Mesendoderm (in vitro differentiated cells): ENCODE data around the gene EPHA2.
"Not testable (repeated sequence)": the region's sequence is repeated elsewhere in the genome, so short reads cannot be mapped to it uniquely, and the experiment has no call there.

Source experiments
- DNase-seq: peaks from one replicate; pipeline ENCODE4 v3.0.0; 2013
- H2AK5ac ChIP-seq: 2 replicates; pipeline ENCODE4 v1.6.1; 2013; ENCODE audit warnings: low read length, inconsistent platforms
- H2BK120ac ChIP-seq: 2 replicates; pipeline ENCODE4 v1.6.1; 2013; ENCODE audit warnings: low read depth, mild to moderate bottlenecking, low read length, moderate library complexity, mixed read lengths
- H2BK15ac ChIP-seq: replicated peaks from 2 replicates; pipeline ENCODE4 v1.6.1; 2013; ENCODE audit warnings: low read depth, mild to moderate bottlenecking, moderate library complexity
- H2BK5ac ChIP-seq: 2 replicates; pipeline ENCODE4 v1.6.1; 2013; ENCODE audit warnings: low read length, inconsistent platforms
- H3K18ac ChIP-seq: 2 replicates; pipeline ENCODE4 v1.6.1; 2013; ENCODE audit warnings: mild to moderate bottlenecking, low read length, mixed read lengths
- H3K23ac ChIP-seq: one replicate; pipeline ENCODE4 v1.6.1; 2013; ENCODE audit warnings: low read length
- H3K27ac ChIP-seq: 2 replicates; pipeline ENCODE4 v1.5.1; 2013; ENCODE audit warnings: low read depth, mild to moderate bottlenecking, inconsistent platforms, low read length, moderate library complexity
- H3K27me3 ChIP-seq: 2 replicates; pipeline ENCODE4 v1.6.1; 2013; ENCODE audit warnings: low read length, control low read depth, mild to moderate bottlenecking, inconsistent platforms; ENCODE audit not compliant: insufficient read depth, poor library complexity
- H3K36me3 ChIP-seq: 2 replicates; pipeline ENCODE4 v1.6.1; 2013; ENCODE audit warnings: low read length, inconsistent platforms; ENCODE audit not compliant: control insufficient read depth, insufficient read depth
- H3K4ac ChIP-seq: one replicate; pipeline ENCODE4 v1.6.1; 2013; ENCODE audit warnings: low read depth, mild to moderate bottlenecking, low read length, moderate library complexity
- H3K4me1 ChIP-seq: 2 replicates; pipeline ENCODE4 v1.6.1; 2013; ENCODE audit warnings: low read depth, low read length, inconsistent platforms; ENCODE audit not compliant: control insufficient read depth
- H3K4me2 ChIP-seq: 2 replicates; pipeline ENCODE4 v1.6.1; 2013; ENCODE audit warnings: low read length
- H3K4me3 ChIP-seq: 2 replicates; pipeline ENCODE4 v1.5.1; 2013; ENCODE audit warnings: mild to moderate bottlenecking, low read length
- H3K56ac ChIP-seq: one replicate; pipeline ENCODE4 v1.6.1; 2013; ENCODE audit warnings: low read length
- H3K79me1 ChIP-seq: 2 replicates; pipeline ENCODE4 v1.6.1; 2013; ENCODE audit warnings: low read length, inconsistent platforms
- H3K79me2 ChIP-seq: 2 replicates; pipeline ENCODE4 v1.6.1; 2013; ENCODE audit warnings: mild to moderate bottlenecking, low read length; ENCODE audit not compliant: control insufficient read depth, insufficient read depth
- H3K9ac ChIP-seq: 2 replicates; pipeline ENCODE4 v1.6.1; 2013; ENCODE audit warnings: low read length, inconsistent platforms
- H4K5ac ChIP-seq: one replicate; pipeline ENCODE4 v1.6.1; 2013; ENCODE audit warnings: low read length
- H4K8ac ChIP-seq: one replicate; pipeline ENCODE4 v1.6.1; 2013; ENCODE audit warnings: low read depth, mild to moderate bottlenecking, control low read depth, low read length, moderate library complexity
- WGBS: extraction: QIAGEN DNeasy Blood & Tissue Kit; methylation state at CpG from one replicate; pipeline ENCODE4 v1.1.7; 2013; ENCODE audit warnings: low lambda C conversion rate, missing lambda C conversion rate; ENCODE audit not compliant: insufficient coverage; ENCODE audit errors: extremely low coverage; 5-methylcytosine and 5-hydroxymethylcytosine counted together

Gene EPHA2

DNA sequence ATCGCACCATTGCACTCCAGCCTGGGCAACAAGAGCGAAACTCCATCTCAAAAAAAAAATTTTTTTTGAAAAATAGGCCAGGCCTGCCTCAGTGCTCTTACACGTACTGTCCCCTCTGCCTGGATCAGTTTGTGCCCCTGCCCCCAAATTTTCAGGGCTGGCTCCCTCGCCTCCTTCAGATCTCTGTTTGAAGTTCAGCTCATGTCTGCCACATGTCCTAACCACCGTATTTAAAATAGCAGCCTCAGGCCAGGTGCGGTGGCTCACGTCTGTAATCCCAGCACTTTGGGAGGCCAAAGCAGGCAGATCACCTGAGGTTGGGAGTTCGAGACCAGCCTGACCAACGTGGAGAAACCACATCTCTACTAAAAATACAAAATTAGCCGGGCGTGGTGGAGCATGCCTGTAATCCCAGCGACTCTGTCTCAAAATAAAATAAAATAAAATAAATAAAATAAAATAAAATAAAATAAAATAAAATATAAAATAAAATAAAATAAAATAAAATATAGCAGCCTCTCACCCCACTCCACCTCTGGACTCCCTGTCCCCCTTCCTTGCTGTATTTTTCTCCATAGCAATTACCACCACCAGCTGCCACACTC lies 7.8 kb upstream of the EPHA2 start:
- H2BK120ac ChIP-seq, H3K36me3 ChIP-seq, H4K8ac ChIP-seq, H3K4ac ChIP-seq, H2AK5ac ChIP-seq, H3K4me3 ChIP-seq, H4K5ac ChIP-seq, H3K9ac ChIP-seq, H2BK15ac ChIP-seq, H3K23ac ChIP-seq, H3K79me1 ChIP-seq, H3K79me2 ChIP-seq, H3K27me3 ChIP-seq, H3K4me2 ChIP-seq: not testable (repeated sequence)
- Histone ChIP-seq H3K4me1 (peaks cover 19% of the 10 kb centered on the region), H3K56ac (peak overlapping the region; percentile 44), H2BK5ac (peak overlapping the region; percentile 65), H3K27ac (peak overlapping the region; percentile 28), H3K18ac (peak overlapping the region; percentile 44)
- peak; percentile 62 for DNase-seq
- WGBS, result no CpG with 5 or more reads among the region's 12 CpGs

DNA sequence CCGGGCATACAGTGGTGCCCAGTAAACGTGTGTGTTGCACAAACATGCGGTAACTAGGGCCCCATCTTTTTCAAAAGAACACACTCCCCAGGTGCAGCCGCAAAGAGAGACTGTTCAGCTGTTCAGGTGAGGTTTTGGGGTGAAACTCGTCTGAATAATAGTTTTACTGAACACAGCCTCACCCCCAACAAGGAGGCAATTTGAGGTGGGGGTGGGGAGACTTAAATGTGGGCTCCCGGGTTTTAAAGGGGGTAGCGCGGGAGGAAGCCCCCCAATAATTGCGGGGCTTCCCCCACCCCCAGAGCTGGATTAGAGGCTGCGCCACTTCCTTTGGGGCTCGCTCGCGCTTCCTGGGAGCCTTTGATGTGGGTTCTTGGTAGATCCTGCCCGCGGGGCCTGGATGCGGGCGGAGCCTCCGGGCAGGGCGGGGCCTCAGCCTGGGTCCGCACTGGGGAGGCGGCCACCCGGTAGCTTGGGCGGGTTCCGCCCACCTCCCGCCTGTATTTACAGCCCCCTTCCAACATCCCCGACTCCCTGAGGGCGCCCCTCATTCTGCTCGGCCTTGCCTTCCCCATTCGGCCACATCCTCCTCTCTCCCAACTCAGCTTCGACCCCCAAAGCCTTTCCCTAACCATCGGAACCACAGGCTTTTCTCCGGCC lies 6.4 kb upstream of the EPHA2 start:
- peak overlapping the region; percentile 23 for H2BK120ac ChIP-seq
- peak overlapping the region; percentile 71 for H2AK5ac ChIP-seq
- H4K8ac ChIP-seq, result no peak overlapping the region
- WGBS, result no CpG with 5 or more reads among the region's 32 CpGs
- peaks cover 2% of the 10 kb centered on the region for H3K79me1 ChIP-seq
- peak overlapping the region; percentile 49 for H3K27ac ChIP-seq
- peak overlapping the region; percentile 81 for H3K18ac ChIP-seq
- H3K36me3 ChIP-seq, result no peaks in the 10 kb centered on the region
- H3K56ac ChIP-seq, result peak overlapping the region; percentile 87
- peak overlapping the region; percentile 54 for H3K4me2 ChIP-seq
- H3K23ac ChIP-seq, result peak overlapping the region; percentile 54
- H3K27me3 ChIP-seq, result no peaks in the 10 kb centered on the region
- H4K5ac ChIP-seq, result peak overlapping the region; percentile 86
- H3K4ac ChIP-seq, result peak overlapping the region; percentile 93
- H3K4me1 ChIP-seq, result peaks cover 17% of the 10 kb centered on the region
- peak; percentile 83 for DNase-seq
- no peak overlapping the region for H2BK15ac ChIP-seq
- H2BK5ac ChIP-seq, result peak overlapping the region; percentile 64
- H3K4me3 ChIP-seq, result no peak overlapping the region
- H3K9ac ChIP-seq, result peak overlapping the region; percentile 68
- H3K79me2 ChIP-seq, result no peaks in the 10 kb centered on the region

DNA sequence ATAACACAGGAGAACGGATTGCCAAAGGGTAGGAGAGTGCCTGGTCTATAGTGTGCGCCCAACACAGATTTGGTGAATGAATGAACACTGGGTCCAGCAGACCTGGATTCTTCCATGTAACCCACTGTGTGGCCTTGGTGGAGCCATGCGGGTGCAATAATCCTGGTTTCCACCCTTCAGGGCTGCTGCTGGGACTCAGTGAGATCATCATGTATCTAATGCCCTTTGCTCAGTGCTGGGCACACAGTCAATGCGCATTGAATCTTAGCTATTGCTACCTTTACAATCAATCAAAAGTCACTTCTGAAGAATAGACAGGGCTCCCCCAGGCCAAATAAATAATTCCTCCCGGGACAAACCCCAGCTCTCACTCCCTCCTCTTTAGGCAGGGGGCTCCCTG lies 5.8 kb upstream of the EPHA2 start:
- Histone ChIP-seq H2BK120ac (peak overlapping the region; percentile 23), H3K4me3 (no peak overlapping the region), H4K5ac (no peak overlapping the region), H3K27me3 (no peaks in the 10 kb centered on the region), H3K4me2 (no peak overlapping the region), H4K8ac (no peak overlapping the region), H3K79me2 (no peaks in the 10 kb centered on the region), H2BK15ac (no peak overlapping the region), H3K79me1 (peaks cover 4% of the 10 kb centered on the region), H2BK5ac (peak overlapping the region; percentile 6), H3K56ac (peak overlapping the region; percentile 87), H3K9ac (peak overlapping the region; percentile 44), H3K18ac (peak overlapping the region; percentile 81), H3K4me1 (peaks cover 20% of the 10 kb centered on the region), H2AK5ac (peak overlapping the region; percentile 1), H3K36me3 (no peaks in the 10 kb centered on the region), H3K4ac (peak overlapping the region; percentile 93), H3K27ac (no peak overlapping the region), H3K23ac (no peak overlapping the region)
- no CpG with 5 or more reads among the region's 5 CpGs for WGBS
- no peak for DNase-seq

DNA sequence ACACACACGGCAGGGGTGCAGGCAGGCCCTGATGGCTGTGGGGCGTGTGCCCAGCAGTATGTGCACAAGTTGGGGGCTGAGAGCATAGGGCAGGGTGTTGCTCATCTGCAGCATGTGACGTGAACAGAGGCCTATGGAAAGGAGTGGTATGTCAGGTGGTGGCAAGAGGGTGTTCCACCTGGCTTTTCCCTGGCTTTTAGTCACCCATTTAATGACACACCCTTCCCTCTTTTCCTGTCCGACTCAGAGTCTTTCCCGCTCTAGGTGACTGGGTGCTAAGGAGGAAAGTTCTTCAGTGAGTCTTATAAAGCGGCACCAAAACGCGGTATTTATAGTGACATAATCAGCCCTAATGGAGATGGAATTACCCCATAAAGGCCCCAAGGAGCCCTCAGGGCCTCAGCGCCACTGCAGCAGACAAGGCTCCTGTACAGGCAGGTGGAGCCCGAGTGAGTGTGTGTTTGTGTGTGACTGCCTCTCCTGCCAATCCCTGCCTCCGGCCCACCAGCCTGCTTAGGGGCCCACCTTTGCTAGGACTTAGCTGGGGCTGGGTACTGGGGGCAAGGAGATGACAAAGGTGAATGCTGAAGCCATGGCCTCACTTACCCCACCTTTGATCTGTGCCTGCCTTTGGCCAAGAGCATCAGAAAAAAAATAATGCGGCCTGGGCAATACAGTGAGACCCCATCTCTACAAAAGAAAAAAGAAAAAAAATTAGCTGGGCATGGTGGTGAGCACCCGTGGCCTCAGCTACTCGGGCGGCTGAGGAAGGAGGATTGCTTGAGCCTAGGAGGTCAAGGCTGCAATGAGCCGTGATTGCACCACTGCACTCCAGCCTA lies 3.3 kb upstream of the EPHA2 start:
- Histone ChIP-seq H4K5ac (no peak overlapping the region), H3K27me3 (no peaks in the 10 kb centered on the region), H2BK120ac (no peak overlapping the region), H3K4me1 (peaks cover 18% of the 10 kb centered on the region), H2AK5ac (peak overlapping the region; percentile 92), H3K18ac (no peak overlapping the region), H3K27ac (no peak overlapping the region), H2BK15ac (no peak overlapping the region), H3K56ac (peak overlapping the region; percentile 71), H3K79me2 (peaks cover 19% of the 10 kb centered on the region), H4K8ac (no peak overlapping the region), H3K4me2 (no peak overlapping the region), H3K79me1 (peaks cover 2% of the 10 kb centered on the region), H3K23ac (no peak overlapping the region), H3K4ac (no peak overlapping the region), H2BK5ac (peak overlapping the region; percentile 42), H3K4me3 (no peak overlapping the region), H3K36me3 (no peaks in the 10 kb centered on the region), H3K9ac (no peak overlapping the region)
- no CpG with 5 or more reads among the region's 16 CpGs for whole genome bisulfite sequencing
- no peak for DNase-seq

DNA sequence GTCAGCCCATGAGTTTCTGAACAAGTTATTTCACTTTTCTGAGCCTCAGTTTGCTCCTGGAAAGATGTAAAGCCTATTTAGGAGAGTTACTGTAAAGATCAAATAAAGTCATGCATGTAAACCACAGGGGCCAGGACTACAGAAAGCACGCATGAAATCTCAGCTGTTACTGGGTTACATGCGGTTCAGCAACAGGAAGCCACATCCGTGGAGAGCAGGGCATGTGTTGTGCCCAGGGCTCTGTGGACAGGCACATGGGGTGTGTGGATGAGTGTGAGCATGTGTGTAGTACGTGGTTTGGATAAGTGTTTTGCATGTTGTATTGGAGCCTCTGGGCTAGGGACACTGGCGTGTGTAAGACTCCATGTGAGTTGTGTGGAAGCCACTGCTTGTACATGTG lies 2.2 kb upstream of the EPHA2 start:
- no peaks in the 10 kb centered on the region for H3K27me3 ChIP-seq
- WGBS, result no CpG with 5 or more reads among the region's 5 CpGs
- no peak overlapping the region for H3K4ac ChIP-seq
- no peak overlapping the region for H3K4me2 ChIP-seq
- no peak overlapping the region for H4K5ac ChIP-seq
- H2BK15ac ChIP-seq, result no peak overlapping the region
- H3K79me2 ChIP-seq, result peaks cover 31% of the 10 kb centered on the region
- H3K4me3 ChIP-seq, result no peak overlapping the region
- H3K36me3 ChIP-seq, result no peaks in the 10 kb centered on the region
- peaks cover 2% of the 10 kb centered on the region for H3K79me1 ChIP-seq
- no peak overlapping the region for H3K18ac ChIP-seq
- no peak overlapping the region for H3K9ac ChIP-seq
- DNase-seq, result no peak
- no peak overlapping the region for H3K27ac ChIP-seq
- H3K23ac ChIP-seq, result no peak overlapping the region
- no peak overlapping the region for H4K8ac ChIP-seq
- no peak overlapping the region for H2BK120ac ChIP-seq
- no peak overlapping the region for H2BK5ac ChIP-seq
- peaks cover 18% of the 10 kb centered on the region for H3K4me1 ChIP-seq
- H2AK5ac ChIP-seq, result peak overlapping the region; percentile 72
- peak overlapping the region; percentile 25 for H3K56ac ChIP-seq
